ENCODE measurements around the gene GPR108.

DNA sequence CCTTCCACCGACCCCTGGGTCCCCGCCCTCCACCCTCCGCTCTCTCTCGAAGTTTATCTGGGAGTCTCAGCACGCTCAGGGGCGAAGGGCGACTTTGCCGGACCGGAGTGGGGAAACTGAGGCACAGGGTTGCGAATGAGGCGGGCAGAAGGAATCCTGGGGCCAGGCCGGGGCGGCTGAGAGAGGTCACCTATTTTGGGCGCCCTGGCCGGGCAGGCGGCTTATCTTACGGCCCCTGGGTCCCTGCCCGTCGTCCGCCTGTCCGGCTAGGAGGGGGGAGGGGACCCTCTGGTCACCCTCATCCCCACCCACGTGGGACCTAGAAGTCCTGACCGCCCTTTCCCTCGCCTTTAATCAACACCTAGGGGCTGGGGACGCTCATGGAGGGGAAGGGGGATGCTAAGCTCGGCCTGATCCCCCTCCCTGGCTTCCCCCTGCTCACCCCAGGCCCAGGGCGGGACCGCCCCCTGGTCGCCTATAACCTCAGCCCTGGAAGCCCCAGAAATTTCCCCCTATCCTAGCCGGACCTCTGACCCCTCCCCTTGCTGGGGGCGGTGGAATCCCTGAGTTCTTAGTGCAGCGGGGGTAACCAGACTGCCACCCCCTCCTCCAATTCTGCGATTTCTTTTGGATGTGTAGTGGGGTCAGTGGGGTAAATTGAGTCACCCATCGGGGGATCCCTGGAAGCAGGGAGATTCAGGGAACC, 2.7 kb upstream of the GPR108 start:
- TF ChIP-seq HNF4G (IDR thresholded peaks at IDR 0.05) (no peak), SP1 (IDR thresholded peaks at IDR 0.05) (no peak), TAF1 (conservative IDR thresholded peaks at IDR 0.05) (no peak), RXRA (IDR thresholded peaks at IDR 0.05) (peak in 1 of 2 donors; percentile 5), RAD21 (IDR thresholded peaks at IDR 0.05) (no peak)
- TF ChIP-seq, protein P1, sequence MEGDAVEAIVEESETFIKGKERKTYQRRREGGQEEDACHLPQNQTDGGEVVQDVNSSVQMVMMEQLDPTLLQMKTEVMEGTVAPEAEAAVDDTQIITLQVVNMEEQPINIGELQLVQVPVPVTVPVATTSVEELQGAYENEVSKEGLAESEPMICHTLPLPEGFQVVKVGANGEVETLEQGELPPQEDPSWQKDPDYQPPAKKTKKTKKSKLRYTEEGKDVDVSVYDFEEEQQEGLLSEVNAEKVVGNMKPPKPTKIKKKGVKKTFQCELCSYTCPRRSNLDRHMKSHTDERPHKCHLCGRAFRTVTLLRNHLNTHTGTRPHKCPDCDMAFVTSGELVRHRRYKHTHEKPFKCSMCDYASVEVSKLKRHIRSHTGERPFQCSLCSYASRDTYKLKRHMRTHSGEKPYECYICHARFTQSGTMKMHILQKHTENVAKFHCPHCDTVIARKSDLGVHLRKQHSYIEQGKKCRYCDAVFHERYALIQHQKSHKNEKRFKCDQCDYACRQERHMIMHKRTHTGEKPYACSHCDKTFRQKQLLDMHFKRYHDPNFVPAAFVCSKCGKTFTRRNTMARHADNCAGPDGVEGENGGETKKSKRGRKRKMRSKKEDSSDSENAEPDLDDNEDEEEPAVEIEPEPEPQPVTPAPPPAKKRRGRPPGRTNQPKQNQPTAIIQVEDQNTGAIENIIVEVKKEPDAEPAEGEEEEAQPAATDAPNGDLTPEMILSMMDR (IDR thresholded peaks at IDR 0.05; ENCODE audit: low read depth, low read length, missing input control): no peak
- TF ChIP-seq, protein P2, sequence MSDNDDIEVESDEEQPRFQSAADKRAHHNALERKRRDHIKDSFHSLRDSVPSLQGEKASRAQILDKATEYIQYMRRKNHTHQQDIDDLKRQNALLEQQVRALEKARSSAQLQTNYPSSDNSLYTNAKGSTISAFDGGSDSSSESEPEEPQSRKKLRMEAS (IDR thresholded peaks at IDR 0.05): no peak
- TF ChIP-seq, protein P3, sequence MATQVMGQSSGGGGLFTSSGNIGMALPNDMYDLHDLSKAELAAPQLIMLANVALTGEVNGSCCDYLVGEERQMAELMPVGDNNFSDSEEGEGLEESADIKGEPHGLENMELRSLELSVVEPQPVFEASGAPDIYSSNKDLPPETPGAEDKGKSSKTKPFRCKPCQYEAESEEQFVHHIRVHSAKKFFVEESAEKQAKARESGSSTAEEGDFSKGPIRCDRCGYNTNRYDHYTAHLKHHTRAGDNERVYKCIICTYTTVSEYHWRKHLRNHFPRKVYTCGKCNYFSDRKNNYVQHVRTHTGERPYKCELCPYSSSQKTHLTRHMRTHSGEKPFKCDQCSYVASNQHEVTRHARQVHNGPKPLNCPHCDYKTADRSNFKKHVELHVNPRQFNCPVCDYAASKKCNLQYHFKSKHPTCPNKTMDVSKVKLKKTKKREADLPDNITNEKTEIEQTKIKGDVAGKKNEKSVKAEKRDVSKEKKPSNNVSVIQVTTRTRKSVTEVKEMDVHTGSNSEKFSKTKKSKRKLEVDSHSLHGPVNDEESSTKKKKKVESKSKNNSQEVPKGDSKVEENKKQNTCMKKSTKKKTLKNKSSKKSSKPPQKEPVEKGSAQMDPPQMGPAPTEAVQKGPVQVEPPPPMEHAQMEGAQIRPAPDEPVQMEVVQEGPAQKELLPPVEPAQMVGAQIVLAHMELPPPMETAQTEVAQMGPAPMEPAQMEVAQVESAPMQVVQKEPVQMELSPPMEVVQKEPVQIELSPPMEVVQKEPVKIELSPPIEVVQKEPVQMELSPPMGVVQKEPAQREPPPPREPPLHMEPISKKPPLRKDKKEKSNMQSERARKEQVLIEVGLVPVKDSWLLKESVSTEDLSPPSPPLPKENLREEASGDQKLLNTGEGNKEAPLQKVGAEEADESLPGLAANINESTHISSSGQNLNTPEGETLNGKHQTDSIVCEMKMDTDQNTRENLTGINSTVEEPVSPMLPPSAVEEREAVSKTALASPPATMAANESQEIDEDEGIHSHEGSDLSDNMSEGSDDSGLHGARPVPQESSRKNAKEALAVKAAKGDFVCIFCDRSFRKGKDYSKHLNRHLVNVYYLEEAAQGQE (IDR thresholded peaks at IDR 0.05): no peak
